Measurements from ENCODE around the gene RHOA.

The RHOA gene

GRCh38 chr3:49316696-49317457 is 94.9 kb downstream of the RHOA start:
- no peak for DNase-seq (ENCODE audit: low spot score)

GRCh38 chr3:49313896-49314688 is 97.7 kb downstream of the RHOA start:
- DNase-seq (ENCODE audit: low spot score), result no peak

- DNase-seq (ENCODE audit: low spot score), result no peak
Measured at GRCh38 chr3:49311283-49311682, 100.5 kb downstream of the RHOA start.

- DNase-seq (ENCODE audit: low spot score), result no peak
Measured at GRCh38 chr3:49310677-49311076, 101.1 kb downstream of the RHOA start.
